ENCODE data around the gene PNKD. TPM values are rescaled to one million over a fixed set of nuclear protein-coding genes. Genes with fewer than 3 reads are reported as not detected.

Gene PNKD, protein sequence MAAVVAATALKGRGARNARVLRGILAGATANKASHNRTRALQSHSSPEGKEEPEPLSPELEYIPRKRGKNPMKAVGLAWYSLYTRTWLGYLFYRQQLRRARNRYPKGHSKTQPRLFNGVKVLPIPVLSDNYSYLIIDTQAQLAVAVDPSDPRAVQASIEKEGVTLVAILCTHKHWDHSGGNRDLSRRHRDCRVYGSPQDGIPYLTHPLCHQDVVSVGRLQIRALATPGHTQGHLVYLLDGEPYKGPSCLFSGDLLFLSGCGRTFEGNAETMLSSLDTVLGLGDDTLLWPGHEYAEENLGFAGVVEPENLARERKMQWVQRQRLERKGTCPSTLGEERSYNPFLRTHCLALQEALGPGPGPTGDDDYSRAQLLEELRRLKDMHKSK
- 10 to 100 TPM; 62.4 to 68.5 TPM for total RNA-seq
- long read RNA-seq, partial matches to known transcripts: 1 of 6 reads
- long read RNA-seq, other reads (novel, unspliced or antisense): 2 of 6 reads

DNA sequence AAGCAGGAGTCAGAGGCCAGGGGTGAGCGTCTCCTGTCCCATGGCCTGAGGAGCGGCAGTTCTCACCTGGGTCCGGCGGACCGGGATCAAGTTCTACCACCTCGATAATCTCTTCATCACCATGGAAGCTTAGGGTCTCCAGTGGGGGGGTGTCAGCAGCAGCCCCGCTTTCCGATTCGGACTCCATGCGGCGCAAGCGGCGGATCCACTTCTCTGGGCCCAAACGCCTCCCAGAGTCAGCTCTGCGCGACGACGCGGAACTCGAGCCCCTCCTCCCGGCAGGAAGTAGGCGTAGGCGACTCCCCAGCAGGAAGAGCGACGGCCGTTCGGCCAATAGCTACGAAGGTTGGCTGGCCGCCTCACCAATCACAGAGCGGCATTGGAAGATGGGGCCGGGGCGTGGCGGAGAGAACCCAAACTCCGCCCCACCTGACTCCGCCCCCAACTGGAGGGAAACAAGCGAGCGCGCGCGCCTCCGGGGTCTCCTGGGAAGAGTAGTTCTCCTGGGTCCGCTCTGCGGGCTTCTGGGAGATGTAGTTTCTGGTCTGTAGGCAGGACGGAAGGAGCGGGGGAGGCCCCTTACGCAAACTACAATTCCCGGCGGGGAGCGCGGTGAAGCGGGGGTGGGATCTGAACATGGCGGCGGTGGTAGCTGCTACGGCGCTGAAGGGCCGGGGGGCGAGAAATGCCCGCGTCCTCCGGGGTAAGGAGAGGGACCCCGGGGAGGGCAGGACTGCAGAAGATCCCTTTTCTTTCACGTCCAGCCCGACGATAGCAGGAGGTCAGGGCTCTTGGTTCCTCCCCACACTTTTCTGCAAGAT, at the start of gene PNKD, which contains the start of gene AAMP:
Gene PNKD, plus strand, starts transcription at position 620 of the 821 bp plus-strand sequence. Its CDS starts 17 bp downstream, at position 637.
Gene AAMP, minus strand, starts transcription at position 238 of the 821 bp plus-strand sequence. Its CDS starts 51 bp downstream, at position 187.
- DNase-seq: peak; percentile 100
- intact Hi-C loops (cut with DNase I): loop anchor here in 1 of 2 donors (10.0 kb wide), 1 partner anchor 195 kb away; no protein-coding TSS in a partner anchor
- ATAC-seq: peak; percentile 93 to 95

DNA sequence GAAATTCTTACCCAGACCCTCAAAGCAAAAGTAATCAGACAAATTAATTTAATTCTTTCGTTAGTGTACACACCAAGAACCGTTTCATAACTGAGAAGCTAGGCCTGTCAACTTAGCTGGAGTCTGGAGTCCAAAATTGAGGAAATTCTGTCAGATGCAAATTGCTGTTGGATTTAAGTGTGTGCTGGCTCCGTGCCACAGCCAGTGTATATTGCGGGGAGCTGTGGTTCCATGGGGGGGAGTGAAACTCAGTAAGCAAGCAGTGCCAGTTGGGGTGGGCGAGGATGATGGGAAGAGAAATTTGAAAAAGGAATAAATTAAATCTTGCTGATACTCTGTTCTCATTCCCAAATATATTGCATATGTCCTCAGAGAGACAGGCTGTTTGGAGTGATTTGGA, 49.3 kb upstream of the PNKD start:
- ATAC-seq (no peak), DNase-seq (no peak)
- intact Hi-C loops (cut with DNase I): no loop called here

DNA sequence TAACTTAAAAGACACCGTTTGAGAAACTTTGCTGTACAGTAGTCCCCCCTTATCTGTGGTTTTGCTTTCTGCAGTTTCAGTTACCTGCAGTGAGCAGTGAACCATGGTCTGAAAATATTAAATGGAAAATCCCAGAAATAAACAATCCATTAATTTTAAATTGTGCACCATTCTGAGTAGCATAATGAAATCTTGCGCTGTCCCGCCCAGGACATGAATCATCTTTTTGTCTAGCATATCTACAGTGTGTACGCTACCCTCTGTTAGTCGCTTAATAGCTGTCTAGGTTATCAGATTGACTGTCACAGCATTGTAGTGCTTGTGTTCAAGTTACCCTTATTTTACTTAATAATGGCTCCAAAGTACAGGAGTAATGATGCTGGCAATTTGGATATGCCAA, 47.3 kb upstream of the PNKD start:
- intact Hi-C loops (cut with DNase I): no loop called here
- DNase-seq (no peak), ATAC-seq (no peak)

DNA sequence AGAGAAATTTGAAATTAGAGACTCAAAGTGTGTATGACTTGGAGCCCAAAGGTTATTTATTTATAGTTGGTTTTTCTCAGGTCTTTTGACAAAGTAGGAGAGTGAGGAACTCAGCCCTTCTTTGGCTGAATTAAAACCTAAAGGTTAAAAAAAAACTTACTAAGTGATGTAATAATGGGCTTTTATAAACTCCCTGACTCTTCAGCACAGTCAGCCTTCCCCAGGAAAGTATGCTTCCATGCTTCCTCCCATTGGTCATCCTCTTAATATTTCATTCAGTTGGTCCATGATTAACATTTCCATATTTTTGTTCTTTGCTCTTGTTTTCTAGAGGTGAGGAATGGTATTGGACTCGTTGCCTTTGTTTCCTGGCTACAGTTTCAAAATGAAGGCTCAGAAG, 46.1 kb upstream of the PNKD start:
- no peak for DNase-seq
- no peak for ATAC-seq
- intact Hi-C loops (cut with DNase I): no loop called here

DNA sequence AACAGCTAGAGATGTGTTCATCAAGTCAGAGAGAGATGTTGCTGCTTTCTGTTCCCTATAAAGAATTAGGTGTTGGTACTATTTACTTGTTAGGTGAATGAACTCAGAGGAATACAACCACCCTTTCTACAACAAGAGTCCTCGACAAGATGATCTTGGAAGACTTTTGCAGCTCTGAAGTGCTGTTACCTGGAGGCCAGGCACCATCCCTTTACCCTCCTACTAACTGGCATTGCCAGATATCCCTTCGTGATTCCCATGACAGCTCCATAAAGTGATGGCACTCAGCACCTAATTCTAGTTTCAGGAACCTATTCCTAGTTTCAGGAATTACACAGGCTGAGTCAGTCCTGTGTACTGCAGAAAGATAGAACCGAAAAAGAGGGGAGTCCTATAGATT, 43.4 kb upstream of the PNKD start:
- no peak for DNase-seq
- no peak for ATAC-seq
- intact Hi-C loops (cut with DNase I): no loop called here

DNA sequence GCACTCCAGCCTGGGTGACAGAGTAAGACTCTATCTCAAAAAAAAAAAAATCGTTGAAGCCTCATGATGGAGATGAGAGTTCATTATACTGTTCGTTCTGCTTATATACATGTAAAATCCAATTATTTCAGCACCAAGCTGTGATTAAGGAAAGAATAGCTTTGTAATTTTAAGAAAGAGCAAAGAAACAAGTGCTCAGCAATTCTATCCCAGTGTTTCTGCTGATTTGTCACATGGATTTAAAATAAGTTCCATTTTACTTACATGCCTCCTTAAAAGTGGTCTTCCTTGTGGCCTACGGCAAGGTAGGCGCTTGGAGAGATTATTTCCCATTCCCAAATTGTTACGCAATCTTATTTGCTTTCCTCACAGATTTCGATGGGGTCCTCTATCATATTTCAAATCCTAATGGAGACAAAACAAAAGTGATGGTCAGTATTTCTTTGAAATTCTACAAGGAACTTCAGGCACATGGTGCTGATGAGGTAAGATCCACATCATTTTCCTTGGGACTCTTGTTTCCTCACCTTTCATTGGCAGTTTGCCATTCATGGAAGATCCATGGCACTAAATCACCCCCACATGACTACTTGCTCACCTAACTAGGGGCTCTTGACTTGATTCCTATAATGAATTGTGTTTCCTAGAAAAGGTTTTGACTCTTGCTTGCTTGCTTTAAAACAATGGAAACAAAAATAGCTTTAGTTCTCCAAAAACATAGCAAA, 41.8 kb upstream of the PNKD start:
- DNase-seq: no peak
- no peak for ATAC-seq
- intact Hi-C loops (cut with DNase I): no loop called here

DNA sequence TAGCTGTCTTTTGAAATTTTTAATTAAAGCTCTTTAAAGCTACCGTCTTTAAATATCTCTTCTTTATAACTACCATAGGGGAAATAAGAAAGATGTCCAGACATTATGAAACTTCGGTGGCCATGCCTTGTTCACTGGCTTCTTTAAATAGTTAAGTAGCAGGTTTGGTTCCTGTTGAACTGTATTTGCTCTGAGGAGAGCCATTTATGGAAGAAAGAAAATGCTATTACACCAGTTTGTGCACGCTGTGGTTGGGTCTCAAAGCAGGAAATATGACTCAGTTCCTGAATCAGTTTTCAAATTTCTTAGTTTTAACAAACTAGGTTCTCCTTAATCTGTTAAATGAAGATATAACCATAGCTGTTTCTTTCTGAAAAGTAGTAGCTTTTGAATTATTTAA, 41.1 kb upstream of the PNKD start:
- ATAC-seq: peak; percentile 63 to 84
- intact Hi-C loops (cut with DNase I): no loop called here
- no peak for DNase-seq

DNA sequence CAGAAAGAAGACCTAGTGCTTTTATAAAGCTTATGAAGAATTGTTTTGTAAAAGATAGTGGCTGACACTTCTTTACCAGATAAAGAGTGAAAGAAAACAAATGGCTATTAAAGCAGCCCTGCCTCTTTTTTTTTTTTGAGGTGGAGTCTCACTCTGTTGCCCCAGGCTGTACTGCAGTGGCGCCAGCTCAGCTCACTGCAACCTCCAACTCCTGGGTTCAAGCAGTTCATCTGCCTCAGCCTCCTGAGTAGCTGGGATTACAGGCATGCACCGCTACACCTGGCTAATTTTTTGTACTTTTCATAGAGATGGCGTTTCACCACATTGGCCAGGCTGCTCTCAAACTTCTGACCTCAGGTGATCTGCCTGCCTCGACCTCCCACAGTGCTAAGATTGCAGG, 40.5 kb upstream of the PNKD start:
- intact Hi-C loops (cut with DNase I): no loop called here
- peak in 1 of 2 donors; percentile 44 for ATAC-seq
- DNase-seq: no peak

DNA sequence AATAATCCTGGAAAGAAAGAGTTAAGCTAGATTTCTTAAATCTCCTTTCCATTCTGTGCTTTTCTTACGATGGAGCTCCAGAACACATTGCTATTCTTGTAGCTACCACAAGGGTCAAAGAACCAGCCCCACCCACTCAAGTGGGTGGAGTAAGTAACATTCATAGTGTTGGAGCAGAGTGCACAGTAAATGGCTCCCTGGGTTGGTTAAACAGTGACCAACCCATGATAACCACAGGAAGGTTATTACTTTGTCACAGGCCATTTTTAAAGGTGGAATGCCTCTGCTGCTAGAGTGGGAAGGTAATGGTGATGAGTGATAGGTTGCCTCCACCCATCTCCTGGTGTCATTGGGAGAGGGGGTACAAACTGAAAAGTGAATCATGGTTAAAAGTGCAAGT, 39.4 kb upstream of the PNKD start:
- ATAC-seq (peak in 1 of 2 donors; percentile 39), DNase-seq (no peak)
- intact Hi-C loops (cut with DNase I): no loop called here

DNA sequence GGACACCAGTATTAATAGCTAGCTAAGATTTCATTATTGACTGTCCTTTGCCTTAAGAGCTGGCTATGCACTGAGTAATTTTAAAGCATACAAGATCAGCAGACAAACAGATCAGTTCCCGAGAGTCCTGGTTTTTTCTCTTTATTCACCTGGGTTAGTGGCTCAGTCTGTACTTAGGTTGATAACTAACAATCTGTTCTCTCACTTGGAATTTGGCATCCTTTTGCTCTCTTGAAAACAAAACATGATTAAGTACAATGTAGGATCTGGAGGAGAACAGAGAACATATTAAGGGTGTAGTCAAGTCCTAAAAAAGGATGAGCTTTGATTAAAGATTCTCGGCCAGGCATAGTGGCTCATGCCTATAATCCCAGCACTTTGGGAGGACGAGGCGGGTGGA, 36.8 kb upstream of the PNKD start:
- DNase-seq (no peak), ATAC-seq (no peak)
- intact Hi-C loops (cut with DNase I): no loop called here

DNA sequence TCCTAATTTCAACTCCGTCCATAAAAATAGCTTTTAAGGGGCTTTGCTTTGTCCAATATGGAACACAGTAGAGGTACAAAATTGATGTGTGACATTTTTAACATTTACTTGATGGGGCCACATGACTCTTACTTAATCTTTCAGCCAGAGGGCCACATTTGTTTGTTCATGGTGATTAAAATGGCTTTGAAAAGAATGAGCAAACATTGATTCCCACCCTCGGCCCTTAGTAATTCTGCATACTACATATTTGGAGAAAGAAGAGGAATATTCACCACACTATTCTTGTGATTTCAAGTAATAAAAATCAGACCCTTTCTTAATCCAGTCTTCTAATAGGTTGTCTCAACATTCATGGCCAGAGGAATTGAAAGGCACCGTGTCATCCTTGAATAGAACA, 35.8 kb upstream of the PNKD start:
- ATAC-seq: no peak
- intact Hi-C loops (cut with DNase I): no loop called here
- no peak for DNase-seq

DNA sequence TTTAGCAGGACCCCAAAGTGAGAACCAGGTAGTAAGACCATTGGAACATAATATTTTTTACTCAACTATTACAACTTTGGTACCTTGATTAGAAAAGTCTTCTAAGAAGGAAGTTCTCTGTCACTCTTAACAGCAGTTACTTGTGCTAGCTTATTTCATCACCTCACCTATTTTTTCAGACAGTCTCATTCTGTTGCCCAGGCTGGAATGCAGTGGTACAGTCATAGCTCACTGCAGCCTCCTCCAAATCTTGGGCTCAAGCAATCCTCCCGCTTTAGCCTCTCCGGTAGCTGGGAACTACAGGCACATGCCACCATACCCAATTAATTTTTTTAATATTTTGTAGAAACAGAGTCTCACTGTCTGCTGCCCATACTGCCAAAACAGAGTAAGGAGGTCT, 35.3 kb upstream of the PNKD start:
- intact Hi-C loops (cut with DNase I): no loop called here

DNA sequence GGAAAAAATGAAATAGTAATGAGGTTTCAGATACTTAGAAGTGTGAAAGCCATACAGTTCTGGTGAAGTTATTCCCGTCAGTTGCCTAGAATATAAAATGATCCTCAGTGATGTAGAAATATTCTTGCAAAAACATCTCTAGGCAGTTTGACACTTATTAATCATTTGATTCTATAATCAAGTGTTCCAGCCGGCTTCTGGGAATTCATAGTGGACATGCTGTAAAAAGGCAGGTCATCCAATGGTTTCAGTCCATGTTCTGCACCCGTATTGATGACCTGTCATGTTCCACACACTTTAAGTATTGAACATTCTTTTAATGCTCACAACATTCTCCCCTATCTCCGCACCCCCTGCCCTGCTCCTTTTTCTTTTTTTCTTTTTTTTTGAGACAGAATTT, 33.5 kb upstream of the PNKD start:
- DNase-seq (no peak), ATAC-seq (no peak)
- intact Hi-C loops (cut with DNase I): no loop called here

More for the DNA sequence above, 35.3 kb upstream of the PNKD start:
- ATAC-seq (no peak), DNase-seq (no peak)

DNA sequence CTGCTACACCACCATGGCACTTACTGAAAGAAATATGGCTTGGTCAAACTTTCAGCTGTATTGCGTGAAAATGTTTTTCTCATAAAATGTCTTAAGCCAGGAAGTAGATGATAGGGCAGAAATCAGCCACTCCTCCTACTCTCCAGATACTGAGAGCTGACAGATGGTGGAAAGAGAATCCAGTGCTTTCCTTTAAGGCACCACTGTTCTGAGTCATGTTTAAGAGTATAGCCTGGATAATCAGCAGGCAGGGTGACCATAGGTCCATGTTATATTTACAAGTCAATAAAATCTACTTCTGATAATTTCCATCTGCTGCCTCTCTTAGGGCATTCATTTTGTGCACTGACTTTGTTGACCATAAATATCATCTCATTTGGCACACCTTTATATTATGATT, 31.4 kb upstream of the PNKD start:
- intact Hi-C loops (cut with DNase I): no loop called here
- ATAC-seq: no peak

DNA sequence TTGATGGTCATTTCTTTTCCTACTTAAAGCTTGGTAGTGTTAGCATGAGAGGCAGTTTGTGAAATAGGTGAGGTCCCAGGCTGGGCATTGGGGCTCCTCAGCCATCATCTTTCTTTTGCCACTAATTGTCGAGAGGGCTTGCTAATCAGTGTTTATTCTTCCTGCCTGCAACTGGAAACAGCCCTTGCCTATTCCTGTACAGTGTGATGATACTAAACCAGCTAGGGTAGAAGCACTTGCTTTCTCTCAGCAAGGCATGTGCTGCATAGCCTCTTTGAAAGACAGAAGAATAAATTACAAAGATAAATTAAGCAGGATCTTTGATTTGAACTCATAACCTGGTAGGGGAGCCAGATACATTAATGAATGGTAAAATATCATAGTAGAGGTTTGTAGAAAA, 26.1 kb upstream of the PNKD start:
- DNase-seq: no peak
- no peak for ATAC-seq
- intact Hi-C loops (cut with DNase I): no loop called here

More for the DNA sequence above, 31.4 kb upstream of the PNKD start:
- DNase-seq: no peak

DNA sequence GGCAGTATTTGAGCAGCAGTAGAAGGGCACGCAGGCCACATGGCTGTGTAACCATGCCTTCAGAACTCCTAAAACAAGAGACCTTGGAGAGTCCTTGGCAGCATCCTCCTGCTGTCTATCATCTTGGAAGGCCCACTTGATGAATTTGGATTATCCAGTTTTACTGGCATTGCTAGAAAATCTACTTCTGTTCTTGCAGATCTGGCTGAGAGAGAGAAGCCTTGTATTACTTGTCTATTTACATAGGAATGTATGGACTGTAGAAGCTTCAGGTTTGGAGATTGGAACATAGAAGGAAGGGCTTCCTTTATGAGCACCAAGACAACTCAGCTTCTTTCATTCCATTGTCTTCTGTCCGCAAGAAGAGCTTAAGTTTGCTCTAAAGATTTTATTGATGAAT, 25.7 kb upstream of the PNKD start:
- DNase-seq (no peak), ATAC-seq (peak in 1 of 2 donors; percentile 23)
- intact Hi-C loops (cut with DNase I): no loop called here

DNA sequence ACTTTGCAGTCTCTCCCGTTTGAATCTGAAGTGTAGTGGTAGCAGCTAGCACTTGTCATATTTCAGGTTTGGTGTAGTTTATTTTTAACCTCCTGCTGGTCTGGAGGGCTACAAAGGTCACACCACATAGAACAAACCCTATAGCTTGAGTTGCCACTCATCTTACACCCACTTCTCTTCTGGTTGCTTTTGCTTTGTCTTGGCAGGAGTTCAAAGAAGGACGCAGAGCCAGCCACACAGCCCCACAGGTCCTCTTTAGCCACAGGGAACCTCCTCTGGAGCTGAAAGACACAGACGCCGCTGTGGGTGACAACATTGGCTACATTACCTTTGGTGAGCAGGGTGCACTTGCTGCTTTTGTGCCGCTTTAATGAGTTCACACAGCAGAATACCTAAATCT, 25.1 kb upstream of the PNKD start:
- intact Hi-C loops (cut with DNase I): no loop called here
- no peak for DNase-seq
- ATAC-seq: peak; percentile 53 to 61

DNA sequence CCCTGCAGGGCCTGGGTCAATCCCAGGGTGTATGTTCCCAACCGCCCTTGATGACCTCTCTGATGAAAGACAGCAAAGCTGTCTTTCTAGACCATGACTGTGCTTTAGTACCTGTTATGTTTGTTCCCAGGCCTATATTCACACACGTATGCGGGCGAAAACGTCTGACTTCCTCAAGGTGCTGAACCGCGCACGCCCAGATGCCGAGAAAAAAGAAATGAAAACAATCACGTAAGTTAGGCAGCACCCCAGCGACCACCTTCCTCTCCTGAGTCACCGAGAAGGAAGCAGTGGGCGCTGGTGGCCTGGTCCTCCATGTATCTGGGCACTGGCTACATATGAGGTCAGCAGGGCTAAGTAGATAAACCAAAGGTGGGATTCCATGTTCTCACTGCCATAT, 20.6 kb upstream of the PNKD start:
- DNase-seq (no peak), ATAC-seq (no peak)
- intact Hi-C loops (cut with DNase I): no loop called here

DNA sequence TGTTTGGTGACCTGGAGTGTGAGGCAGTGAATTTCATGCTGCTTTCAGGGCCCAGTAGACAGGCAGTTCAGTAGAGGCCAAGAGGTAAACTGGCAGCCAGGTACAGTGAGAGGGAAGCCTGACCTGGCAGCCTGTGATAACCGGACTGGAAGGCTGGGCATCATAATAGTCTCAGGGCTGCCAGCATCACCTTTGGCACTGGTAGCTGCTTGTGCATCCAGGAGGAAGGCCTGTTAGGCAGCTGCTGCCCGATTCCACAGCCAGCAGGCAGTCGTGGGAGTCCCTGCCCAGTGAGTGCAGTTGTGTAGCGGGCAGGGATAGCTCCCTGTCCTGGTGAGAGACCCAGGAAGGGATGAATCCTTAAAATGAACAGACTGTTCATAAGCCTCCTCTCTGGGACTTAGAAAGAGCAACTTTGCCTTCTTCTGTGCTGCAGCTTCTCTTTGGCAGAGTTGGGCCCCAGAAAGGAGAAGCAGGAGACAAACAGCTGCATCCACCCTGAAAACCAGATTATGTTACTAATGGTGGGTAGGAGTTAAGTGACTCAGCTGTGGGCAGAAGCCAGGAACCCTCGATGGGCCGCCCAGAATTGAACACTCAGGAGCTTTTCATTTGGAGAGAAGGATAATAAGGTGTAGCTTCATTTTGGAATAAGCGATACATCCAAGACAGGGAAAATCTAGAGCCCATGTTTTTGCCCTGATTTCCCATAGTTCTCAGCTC, 17.6 kb upstream of the PNKD start:
- ATAC-seq: peak in 1 of 2 donors; percentile 55

More for the DNA sequence above, 17.6 kb upstream of the PNKD start:
- intact Hi-C loops (cut with DNase I): no loop called here
- DNase-seq: no peak
